ENCODE measurements around the gene NCAPD3.

GRCh38 chr11:134196756-134197155 lies 27.0 kb downstream of the NCAPD3 start:
- no peak for TF ChIP-seq POLR2AphosphoS5 (IDR thresholded peaks at IDR 0.05; ENCODE audit: borderline replicate concordance, low read depth, low read length)
- no peak for TF ChIP-seq EZH2 (IDR thresholded peaks at IDR 0.05)
